Fibroblast of lung (primary cell): ENCODE results near the gene SMC6.

Source experiments
- CTCF ChIP-seq, 2 donors: IDR thresholded peaks in 1 of 2; conservative IDR thresholded peaks in 1 of 2; 1 replicate in 1 of 2; 2 replicates in 1 of 2; pipeline ENCODE4 v1.5.1; 2011 to 2012; ENCODE audit warnings: low read length in 2 of 2, control low read depth in 1 of 2, inconsistent platforms in 1 of 2, low read depth in 1 of 2, mild to moderate bottlenecking in 1 of 2
- EZH2 ChIP-seq: IDR thresholded peaks from 2 replicates; pipeline ENCODE4 v1.5.1; 2012; ENCODE audit warnings: low read length, control low read depth, mild to moderate bottlenecking; ENCODE audit errors: missing control alignments

GRCh38 chr2:17615728-17616351 lies 137.8 kb downstream of the SMC6 start:
- TF ChIP-seq CTCF (conservative IDR thresholded peaks at IDR 0.05 in 1 of 2, IDR thresholded peaks at IDR 0.05 in 1 of 2; ENCODE audit: low read depth in 1 of 2, low read length in 2 of 2): no peak
- no peak for TF ChIP-seq EZH2
